HG03460 (cell line): ENCODE data around the gene NF2.

Source experiments
- ATAC-seq: cut with Tn5 transposase; IDR thresholded peaks from one replicate; pipeline ENCODE4 v1.9.1; 2021; ENCODE audit not compliant: unreplicated experiment

NF2 gene

DNA sequence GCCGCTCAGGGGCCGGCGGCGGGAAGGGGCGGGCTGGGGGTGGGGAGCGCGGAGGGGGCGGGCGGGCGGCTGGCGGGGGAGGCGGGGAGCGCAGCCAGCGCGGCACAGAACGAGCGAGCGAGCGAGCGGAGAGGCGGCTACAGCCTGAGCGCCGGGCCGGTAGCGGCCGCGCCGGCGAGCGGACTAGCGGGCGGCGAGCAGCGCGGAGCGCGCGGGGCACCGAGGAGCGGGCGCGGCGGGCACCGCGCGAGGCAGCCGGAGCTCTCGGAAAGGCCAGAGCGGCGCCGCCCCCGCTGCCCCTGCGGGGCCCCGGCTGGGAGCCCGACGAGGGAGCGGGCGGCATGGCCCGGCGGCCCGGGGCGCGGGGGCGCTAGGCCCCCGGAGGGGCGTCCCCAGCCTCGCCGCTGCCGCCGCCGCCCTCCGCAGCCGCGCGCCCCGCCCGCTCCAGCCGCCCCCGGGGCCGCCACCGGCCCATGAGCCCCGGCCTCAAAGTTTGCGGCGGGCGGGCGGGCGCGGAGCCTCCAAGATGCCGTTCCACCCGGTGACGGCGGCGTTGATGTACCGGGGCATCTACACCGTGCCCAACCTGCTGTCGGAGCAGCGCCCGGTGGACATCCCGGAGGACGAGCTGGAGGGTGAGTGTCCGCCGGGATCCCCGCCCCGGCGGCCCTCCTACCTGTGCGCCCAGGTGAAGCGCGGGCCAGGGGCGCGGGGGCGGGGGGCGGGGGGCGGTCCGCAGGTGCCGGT is 116.6 kb downstream of the NF2 start, which contains the start of gene CABP7:
Gene CABP7 (plus strand): TSS at position 105 of the 747 bp plus-strand sequence. CDS start 422 bp downstream, at position 527.
- no peak for ATAC-seq

DNA sequence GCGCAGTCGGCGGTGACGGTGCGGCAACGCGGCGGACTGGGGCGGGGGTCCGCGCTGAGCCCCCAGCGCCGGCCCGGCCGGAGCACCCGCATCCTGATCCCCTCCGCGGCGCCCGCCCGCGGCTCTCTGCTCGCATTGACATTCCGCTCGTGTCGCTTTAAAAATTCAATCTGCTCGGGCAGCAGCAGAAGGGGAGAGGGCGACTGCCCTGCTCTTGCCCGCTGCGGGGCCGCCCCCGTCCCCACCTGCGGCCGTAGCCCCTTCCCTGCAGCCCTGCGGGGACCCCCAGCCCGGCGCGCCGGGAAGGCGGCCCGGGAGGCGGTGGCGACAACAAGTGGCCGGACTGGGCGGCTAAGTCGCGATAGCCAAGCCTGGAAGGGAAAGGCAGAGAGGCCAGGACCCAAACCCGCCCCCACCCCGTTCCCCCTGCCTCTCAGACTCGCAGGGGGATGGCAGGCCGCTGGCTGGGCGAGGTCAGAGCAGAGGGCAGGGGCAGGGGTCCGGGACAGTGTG is 117.4 kb downstream of the NF2 start:
- ATAC-seq = no peak

DNA sequence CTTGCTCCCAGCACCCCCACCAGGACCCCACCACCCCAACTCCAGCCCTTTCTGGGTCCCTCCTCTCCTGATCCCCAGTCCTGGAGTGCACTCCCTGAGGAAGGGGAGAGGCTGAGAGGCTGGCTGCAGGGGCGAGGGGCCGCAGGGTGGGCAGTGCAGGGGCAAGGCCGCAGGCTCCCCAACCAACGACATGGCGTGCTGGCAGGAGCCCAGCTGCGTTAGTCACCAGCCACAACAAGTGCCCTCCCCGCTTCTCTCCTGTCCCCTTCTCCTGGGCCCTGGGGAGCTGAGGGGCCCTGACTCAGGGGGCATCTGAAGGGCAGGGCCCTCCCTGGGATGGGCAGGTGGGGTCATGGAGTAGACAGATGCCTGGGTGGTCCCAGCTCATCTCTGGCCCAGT is 118.7 kb downstream of the NF2 start:
- ATAC-seq = no peak

- ATAC-seq = no peak
Measured at GRCh38 chr22:29722587-29722986, 119.2 kb downstream of the NF2 start.

DNA sequence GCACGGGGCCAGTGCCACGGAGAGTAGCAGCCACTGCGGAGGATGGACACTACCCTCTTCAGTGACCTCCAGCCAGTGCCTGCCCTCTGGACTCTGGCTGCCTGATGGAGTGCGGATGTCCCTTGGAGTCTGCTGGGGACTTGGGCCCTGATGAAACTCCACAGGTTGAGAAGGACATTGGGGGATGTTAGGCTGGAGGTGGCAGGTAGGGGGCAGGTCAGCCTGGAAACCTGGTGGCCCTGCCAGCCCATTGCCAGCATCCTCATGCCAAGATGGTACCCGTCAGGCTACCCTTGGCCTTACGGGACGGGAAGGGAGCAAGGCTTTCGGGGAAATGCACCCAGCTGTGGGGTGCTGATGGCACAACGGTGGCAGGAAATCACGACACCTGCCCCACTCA is 120.3 kb downstream of the NF2 start:
- no peak for ATAC-seq

GRCh38 chr22:29724843-29725242 is 121.4 kb downstream of the NF2 start:
- no peak for ATAC-seq

- ATAC-seq = no peak
Measured at GRCh38 chr22:29726106-29726505, 122.7 kb downstream of the NF2 start.

DNA sequence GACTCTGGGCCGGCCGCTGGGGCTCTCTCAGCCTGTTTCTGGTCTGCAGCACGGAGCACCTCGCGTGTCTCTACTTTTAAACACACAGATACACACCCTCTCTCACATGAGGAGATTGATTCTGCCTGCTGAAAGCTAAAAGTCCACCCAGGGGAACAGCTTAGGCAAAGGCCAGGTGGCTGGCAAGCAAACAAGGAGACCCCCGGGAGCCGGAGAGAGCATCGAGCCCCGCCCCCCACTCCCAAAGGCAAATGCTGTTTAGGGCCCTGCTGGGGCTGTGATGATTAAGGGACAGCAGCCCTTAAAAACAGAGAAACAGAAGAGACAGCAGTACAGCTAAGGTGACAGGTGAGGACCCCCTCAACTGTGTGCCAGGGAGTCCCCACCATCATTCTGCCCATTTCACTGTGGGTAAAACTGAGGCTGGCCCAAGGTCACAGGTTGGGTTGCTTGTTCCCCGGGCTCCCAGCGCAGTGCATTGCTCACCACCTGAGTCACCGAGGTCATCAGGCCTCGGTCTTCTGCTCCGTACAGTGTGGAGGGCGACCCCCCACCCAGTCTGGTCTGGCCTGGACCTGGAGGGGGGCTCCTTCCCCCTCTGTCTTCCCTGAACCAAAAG is 123.2 kb downstream of the NF2 start:
- no peak for ATAC-seq

GRCh38 chr22:29727131-29727523 is 123.7 kb downstream of the NF2 start:
- ATAC-seq = no peak

DNA sequence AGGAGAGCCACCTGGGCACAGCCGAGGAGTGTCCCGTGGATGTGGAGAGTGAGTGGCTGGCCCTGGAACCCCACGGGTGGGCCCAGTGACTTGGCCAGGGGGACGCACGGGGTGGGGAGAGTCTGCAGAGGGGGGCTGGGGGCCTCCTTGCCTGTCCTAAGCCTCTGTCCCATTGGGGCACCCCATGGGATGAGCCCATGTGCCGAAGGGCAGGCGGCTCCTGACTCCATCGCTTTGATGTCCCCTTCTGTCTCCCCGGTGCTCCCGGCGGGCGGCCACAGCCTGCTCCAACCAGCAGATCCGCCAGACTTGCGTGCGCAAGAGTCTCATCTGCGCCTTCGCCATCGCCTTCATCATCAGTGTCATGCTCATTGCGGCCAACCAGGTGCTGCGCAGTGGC is 125.7 kb downstream of the NF2 start:
- ATAC-seq = no peak

DNA sequence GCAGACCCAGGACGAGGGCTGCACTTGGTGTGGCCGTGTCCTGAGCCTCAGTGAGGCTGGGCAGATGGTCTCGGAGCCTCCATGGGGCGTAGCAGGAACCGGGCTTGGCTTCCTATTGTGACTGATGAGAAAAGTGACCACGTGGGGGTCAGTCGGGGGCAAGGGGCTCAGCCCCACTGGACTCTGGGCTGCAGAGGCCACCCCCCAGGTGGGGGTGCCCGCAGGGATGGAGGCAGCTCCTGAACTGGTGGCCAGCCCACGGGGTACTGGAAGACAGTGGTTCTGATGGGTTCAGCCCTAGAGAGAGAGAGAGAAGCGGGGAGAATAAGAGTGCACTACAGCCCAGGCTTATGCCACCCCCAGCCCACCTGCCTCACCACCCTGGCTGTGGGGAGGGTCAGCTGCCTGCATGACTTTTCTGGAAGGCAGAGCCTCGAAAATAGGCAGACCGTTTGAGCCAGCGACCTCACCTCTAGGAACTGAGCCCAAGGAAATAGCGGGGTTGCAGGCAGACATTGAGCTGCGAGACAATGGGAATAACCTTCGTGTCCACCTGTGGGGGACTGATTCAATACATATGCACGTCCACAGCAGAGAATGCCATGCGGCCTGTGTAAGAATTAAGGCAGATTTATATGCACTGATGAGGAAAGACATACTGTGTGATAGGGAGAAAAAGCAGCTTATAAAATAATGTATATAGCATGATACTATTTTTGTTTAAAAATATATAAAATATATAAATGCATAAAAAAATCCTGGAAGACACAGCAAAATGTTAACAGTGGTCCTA is 127.8 kb downstream of the NF2 start:
- ATAC-seq = no peak

DNA sequence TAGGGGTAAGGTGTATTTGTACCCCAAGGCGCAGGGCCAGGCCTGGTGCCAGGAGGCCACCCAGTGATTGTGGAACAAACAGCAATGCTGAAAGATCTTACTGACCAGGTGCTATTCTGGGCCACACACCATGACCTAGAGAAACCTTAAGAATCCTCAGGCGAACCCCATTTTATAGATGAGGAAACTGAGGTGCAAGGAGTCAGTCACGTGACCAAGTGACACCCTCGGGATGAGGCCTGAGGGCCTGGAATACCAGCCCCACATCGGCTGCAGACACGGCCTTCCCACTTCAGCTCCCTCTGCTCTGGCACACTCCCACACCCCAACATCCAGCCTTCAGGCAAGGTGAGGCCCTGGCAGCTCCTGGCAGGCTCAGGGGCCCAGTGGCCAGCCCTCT is 129.4 kb downstream of the NF2 start:
- no peak for ATAC-seq

GRCh38 chr22:29733362-29734201 is 130.1 kb downstream of the NF2 start:
- no peak for ATAC-seq

DNA sequence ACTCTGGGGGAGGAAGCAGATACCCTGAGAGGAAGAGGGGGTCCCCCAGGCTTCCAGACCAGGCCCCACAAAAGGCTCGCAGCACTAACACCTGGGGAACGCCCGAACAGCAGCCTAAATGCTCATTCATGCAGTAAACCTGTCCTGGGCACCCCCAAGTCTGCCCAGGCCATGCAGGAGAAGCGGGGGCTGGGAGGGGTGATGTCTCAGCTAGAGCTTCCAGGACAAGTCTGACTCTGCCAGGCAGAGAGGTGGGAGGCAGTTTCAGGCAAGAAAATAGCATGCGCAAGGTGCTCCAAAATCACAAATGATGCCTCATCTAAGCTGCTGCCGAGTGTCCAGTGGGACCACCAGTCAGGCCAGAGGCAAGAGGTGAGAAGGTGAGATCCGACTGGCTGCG is 131.0 kb downstream of the NF2 start:
- ATAC-seq = no peak

DNA sequence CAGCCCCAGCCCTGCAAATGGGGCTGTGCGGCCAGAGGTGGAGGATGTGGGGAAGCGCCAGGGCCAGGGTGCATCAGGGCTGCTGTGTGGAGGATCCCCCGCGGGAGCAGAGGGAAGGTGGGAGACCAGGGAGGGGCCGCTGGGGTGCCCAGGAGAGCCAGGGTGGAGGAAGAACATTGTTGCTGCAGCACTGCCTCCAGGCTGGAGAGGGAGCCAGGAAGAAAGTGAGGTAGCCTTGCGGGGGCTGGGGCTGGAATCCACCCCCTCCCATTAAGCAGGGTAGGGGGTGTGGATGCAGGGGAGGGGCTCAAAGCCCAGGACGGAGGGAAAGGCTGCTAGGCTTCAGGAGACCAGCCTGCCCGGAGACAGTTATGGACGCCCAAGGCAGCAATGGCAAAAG is 131.4 kb downstream of the NF2 start:
- no peak for ATAC-seq

DNA sequence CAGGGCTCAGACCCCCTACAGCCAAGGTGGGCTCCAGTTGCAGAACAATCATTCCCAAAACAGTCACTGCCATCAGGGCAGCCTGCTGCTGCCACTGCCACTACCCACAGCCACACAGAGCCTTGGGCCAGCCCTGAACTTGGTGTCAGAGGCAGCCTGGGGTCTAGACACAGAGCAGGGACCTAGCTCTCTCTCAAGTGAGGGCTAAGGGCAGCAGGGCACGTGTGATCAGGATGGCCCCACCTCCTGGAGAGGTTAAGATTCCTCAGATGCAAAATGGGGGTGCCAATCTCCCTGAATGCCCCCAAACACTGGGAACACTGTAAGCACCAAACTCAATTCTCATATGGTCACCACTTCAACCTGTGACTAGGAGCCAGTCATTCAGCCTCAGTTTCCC is 132.0 kb downstream of the NF2 start:
- no peak for ATAC-seq

DNA sequence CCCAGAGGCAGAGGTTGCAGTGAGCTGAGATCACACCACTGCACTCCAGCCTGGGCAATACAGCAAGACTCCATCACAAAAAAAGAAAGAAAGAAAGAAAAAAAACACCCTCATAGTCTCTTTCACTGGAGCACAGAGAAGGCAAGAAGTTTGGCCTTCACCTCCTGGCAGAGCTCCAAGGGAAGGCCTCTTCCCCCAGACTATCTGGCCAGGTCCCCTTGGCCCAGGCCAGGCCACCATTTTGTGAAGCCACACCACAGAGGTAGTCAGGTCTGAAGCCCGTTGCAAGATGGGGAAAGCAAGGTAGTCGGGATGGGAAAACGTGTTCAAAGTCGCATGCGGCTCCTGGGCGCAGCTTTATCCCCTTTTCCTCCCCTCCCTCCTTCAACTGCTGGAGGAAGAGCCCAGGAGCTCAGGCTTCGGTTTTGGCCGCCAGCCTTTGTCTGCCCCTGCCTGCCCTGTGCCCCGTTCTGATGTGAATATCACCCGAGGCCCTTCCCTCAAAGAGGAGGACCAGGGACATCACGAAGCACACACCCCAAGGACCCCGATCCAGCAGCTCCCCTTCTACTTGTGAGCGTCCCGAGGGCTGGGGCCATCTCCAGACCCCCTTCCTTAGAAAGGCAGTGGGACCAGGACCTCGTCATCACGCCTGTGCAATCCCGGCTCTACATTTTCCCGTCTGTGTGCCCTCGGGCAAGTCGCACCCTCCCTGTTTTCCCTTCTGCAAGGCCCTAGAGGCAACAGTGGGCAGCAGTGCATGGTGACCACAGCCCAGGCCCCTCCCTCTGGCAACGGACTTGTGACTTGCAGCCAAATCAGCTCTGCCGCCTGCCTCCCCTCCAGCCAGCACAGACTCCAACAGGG is 134.1 kb downstream of the NF2 start:
- no peak for ATAC-seq

DNA sequence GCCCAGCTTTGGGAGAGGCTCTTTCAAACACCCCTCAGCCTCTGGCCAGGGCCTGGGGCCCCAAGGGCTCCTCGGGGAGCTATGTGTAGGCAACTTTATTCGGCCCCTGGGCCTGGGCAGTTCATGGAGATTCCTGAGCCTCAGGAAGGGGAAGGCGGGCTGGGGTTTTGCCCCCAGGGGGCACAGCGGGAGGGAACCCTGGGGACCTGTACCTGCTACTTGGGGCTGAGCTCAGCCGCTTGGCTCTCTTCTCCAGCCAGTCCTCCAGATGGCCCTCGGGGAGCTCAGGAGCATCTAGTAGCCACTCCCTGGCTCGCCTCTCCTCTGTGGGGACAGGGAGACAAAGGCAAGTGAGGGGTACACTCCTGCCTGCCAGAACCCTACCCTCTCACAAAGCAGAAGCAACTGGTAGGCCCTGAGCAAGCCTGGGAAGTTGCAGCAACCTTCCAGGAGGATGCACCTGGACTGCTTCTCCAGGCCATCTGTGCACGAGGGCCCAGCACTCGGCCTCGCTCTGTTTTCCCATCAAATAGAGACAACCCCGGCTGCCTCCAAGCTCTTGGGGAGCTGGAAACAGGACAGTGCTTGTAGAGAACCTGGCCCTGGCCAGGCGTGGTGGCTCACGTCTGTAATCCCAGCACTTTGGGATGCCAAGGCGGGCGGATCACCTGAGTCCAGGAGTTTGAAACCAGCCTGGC is 134.8 kb downstream of the NF2 start:
- ATAC-seq = no peak

DNA sequence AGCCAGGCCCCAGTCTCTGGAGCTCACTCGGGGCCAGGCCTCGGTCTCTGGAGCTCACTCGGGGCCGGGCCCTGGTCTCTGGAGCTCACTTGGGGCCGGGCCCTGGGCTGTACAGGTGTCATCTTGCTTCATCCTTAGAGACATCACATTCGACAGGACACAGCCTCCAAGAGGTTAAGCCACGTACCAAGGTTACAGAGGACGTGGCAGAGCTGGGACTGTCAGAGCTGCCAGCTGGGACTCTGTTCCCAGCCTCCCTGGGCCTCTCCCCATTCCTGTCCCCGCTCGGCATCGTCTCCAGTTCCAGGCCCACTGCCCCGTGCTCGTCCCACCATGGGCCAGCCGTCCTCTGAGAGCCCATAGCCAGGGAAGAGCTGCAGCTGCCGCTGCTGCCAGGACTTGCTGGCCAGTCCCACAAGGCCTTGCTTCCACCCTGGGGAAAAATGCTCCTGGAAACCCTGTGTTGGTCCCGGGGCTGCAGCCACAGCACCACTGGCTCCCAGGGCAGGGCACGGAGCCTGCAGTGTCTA is 136.0 kb downstream of the NF2 start:
- ATAC-seq = no peak
